IPS-18c (cell line): ENCODE results near the gene TTLL9.

Experiments
- H3K4me3 ChIP-seq: 2 replicates; pipeline ENCODE4 v1.7.0; 2013; ENCODE audit warnings: low read depth, mild to moderate bottlenecking, low read length, moderate library complexity; ENCODE audit not compliant: insufficient read depth
- H3K9me3 ChIP-seq: one replicate; pipeline ENCODE4 v1.6.1; 2013; ENCODE audit warnings: mild to moderate bottlenecking, low read length, moderate library complexity; ENCODE audit not compliant: control insufficient read depth, insufficient read depth

TTLL9 gene

GRCh38 chr20:31864521-31865400 lies 5.7 kb upstream of the TTLL9 start:
- Histone ChIP-seq H3K9me3 (no peaks in the 10 kb centered on the region), H3K4me3 (no peak overlapping the region)

- Histone ChIP-seq H3K4me3 (no peak overlapping the region), H3K9me3 (no peaks in the 10 kb centered on the region)
Measured at GRCh38 chr20:31866221-31866620, 4.2 kb upstream of the TTLL9 start.

- H3K9me3 ChIP-seq: no peaks in the 10 kb centered on the region
- peak overlapping the region; percentile 60; the same call in 1 of the 2 replicates for H3K4me3 ChIP-seq
Measured at GRCh38 chr20:31868853-31869672, 1.4 kb upstream of the TTLL9 start.

- no peaks in the 10 kb centered on the region for H3K9me3 ChIP-seq
- H3K4me3 ChIP-seq: peak overlapping the region; percentile 60
Measured at GRCh38 chr20:31869673-31869941, 827 bp upstream of the TTLL9 start.

- Histone ChIP-seq H3K4me3 (peak overlapping the region; percentile 60), H3K9me3 (no peaks in the 10 kb centered on the region)
Measured at GRCh38 chr20:31870726-31871617, 538 bp downstream of the TTLL9 start.

GRCh38 chr20:31871618-31871954 lies 1.2 kb downstream of the TTLL9 start:
- Histone ChIP-seq H3K4me3 (no peak overlapping the region), H3K9me3 (no peaks in the 10 kb centered on the region)

- Histone ChIP-seq H3K4me3 (no peak overlapping the region), H3K9me3 (no peaks in the 10 kb centered on the region)
Measured at GRCh38 chr20:31872406-31872805, 2.0 kb downstream of the TTLL9 start.

- Histone ChIP-seq H3K4me3 (no peak overlapping the region), H3K9me3 (no peaks in the 10 kb centered on the region)
Measured at GRCh38 chr20:31875671-31876070, 5.2 kb downstream of the TTLL9 start.

- H3K9me3 ChIP-seq: no peaks in the 10 kb centered on the region
- no peak overlapping the region for H3K4me3 ChIP-seq
Measured at GRCh38 chr20:31877684-31878083, 7.2 kb downstream of the TTLL9 start.

- H3K9me3 ChIP-seq: no peaks in the 10 kb centered on the region
- peak overlapping the region; percentile 50 for H3K4me3 ChIP-seq
Measured at GRCh38 chr20:31879143-31879987, 8.9 kb downstream of the TTLL9 start.

- H3K4me3 ChIP-seq: no peak overlapping the region
- H3K9me3 ChIP-seq: no peaks in the 10 kb centered on the region
Measured at GRCh38 chr20:31881945-31882344, 11.5 kb downstream of the TTLL9 start.

GRCh38 chr20:31883829-31884228 lies 13.4 kb downstream of the TTLL9 start:
- Histone ChIP-seq H3K4me3 (no peak overlapping the region), H3K9me3 (no peaks in the 10 kb centered on the region)

- no peak overlapping the region for H3K4me3 ChIP-seq
Measured at GRCh38 chr20:31890646-31891045, 20.2 kb downstream of the TTLL9 start.

GRCh38 chr20:31894980-31895675 lies 24.7 kb downstream of the TTLL9 start:
- Histone ChIP-seq H3K4me3 (no peak overlapping the region), H3K9me3 (no peaks in the 10 kb centered on the region)

More at GRCh38 chr20:31890646-31891045, 20.2 kb downstream of the TTLL9 start:
- H3K9me3 ChIP-seq: no peaks in the 10 kb centered on the region

GRCh38 chr20:31896049-31896448 lies 25.6 kb downstream of the TTLL9 start:
- Histone ChIP-seq H3K9me3 (no peaks in the 10 kb centered on the region), H3K4me3 (no peak overlapping the region)

- Histone ChIP-seq H3K9me3 (no peaks in the 10 kb centered on the region), H3K4me3 (no peak overlapping the region)
Measured at GRCh38 chr20:31897541-31897940, 27.1 kb downstream of the TTLL9 start.
